ENCODE data around the gene INTS12.

INTS12 gene

GRCh38 chr4:105714932-105715331 is 6.4 kb upstream of the INTS12 start:
- no peak overlapping the region for H3K4me2 ChIP-seq (ENCODE audit: low read length, poor library complexity, severe bottlenecking)
- H3K79me1 ChIP-seq (replicated peaks; ENCODE audit: low read length, poor library complexity, severe bottlenecking) = peaks cover 17% of the 10 kb centered on the region
- no peaks in the 10 kb centered on the region for H3K4me1 ChIP-seq (ENCODE audit: control insufficient read depth, insufficient read depth, low read depth, low read length)
- H3K23ac ChIP-seq (ENCODE audit: low read length in 2 of 2) = no peak overlapping the region
- peak overlapping the region; percentile 45 for H3K27ac ChIP-seq (ENCODE audit: low read length, poor library complexity, severe bottlenecking)
- H3K27me3 ChIP-seq (ENCODE audit: control insufficient read depth in 1 of 2, insufficient read depth in 1 of 2, low read length in 2 of 2) = no peaks in the 10 kb centered on the region
- no peak overlapping the region for H2BK12ac ChIP-seq (ENCODE audit: low read length in 2 of 2)
- H3K9ac ChIP-seq (ENCODE audit: low read length) = peak overlapping the region; percentile 41
- H4K91ac ChIP-seq (ENCODE audit: low read length) = no peak overlapping the region
- no peak overlapping the region for H3K4me3 ChIP-seq (ENCODE audit: insufficient read depth in 1 of 2, low read depth in 1 of 2, low read length in 2 of 2)
- no peaks in the 10 kb centered on the region for H3K9me3 ChIP-seq (ENCODE audit: control insufficient read depth, low read length)
- no peak overlapping the region for H3K14ac ChIP-seq (ENCODE audit: low read length in 2 of 2)
- H3K36me3 ChIP-seq (ENCODE audit: control insufficient read depth in 1 of 2, insufficient read depth in 2 of 2, low read depth in 1 of 2, low read length in 2 of 2) = peaks cover 3 to 5% of the 10 kb centered on the region in 2 experiments
- no peak overlapping the region for H2AFZ ChIP-seq (ENCODE audit: low read depth, low read length)
- H4K8ac ChIP-seq (ENCODE audit: low read length) = no peak overlapping the region
- no peak overlapping the region for H3K18ac ChIP-seq (ENCODE audit: low read depth in 1 of 2, low read length in 2 of 2)
- no peak overlapping the region for H2BK15ac ChIP-seq (ENCODE audit: low read depth, poor library complexity, severe bottlenecking)
- H2AK5ac ChIP-seq (ENCODE audit: low read length, severe bottlenecking) = no peak overlapping the region
- no peak overlapping the region for H3K4ac ChIP-seq (ENCODE audit: low read depth in 1 of 2, low read length in 2 of 2)
- 91% methylated on average over 1 of the region's 1 CpG for WGBS
- no peak overlapping the region for H2BK5ac ChIP-seq (ENCODE audit: low read depth, low read length, poor library complexity, severe bottlenecking)
- no peak overlapping the region for H2BK120ac ChIP-seq (ENCODE audit: low read depth, low read length)
- peak; percentile 26 for DNase-seq

GRCh38 chr4:105714071-105714521 is 5.6 kb upstream of the INTS12 start:
- 87% methylated on average over 5 of the region's 5 CpGs for WGBS

GRCh38 chr4:105712766-105713165 is 4.3 kb upstream of the INTS12 start:
- Histone ChIP-seq H3K23ac (ENCODE audit: low read length in 2 of 2) (no peak overlapping the region), H3K27ac (ENCODE audit: low read length, poor library complexity, severe bottlenecking) (peak overlapping the region; percentile 5), H4K8ac (ENCODE audit: low read length) (no peak overlapping the region), H2AK5ac (ENCODE audit: low read length, severe bottlenecking) (no peak overlapping the region), H3K14ac (ENCODE audit: low read length in 2 of 2) (no peak overlapping the region), H3K4me3 (ENCODE audit: insufficient read depth in 1 of 2, low read depth in 1 of 2, low read length in 2 of 2) (no peak overlapping the region), H3K18ac (ENCODE audit: low read depth in 1 of 2, low read length in 2 of 2) (no peak overlapping the region), H2AFZ (ENCODE audit: low read depth, low read length) (no peak overlapping the region), H2BK12ac (ENCODE audit: low read length in 2 of 2) (no peak overlapping the region), H2BK120ac (ENCODE audit: low read depth, low read length) (no peak overlapping the region), H2BK15ac (ENCODE audit: low read depth, poor library complexity, severe bottlenecking) (no peak overlapping the region), H3K4ac (ENCODE audit: low read depth in 1 of 2, low read length in 2 of 2) (no peak overlapping the region), H3K27me3 (ENCODE audit: control insufficient read depth in 1 of 2, insufficient read depth in 1 of 2, low read length in 2 of 2) (no peaks in the 10 kb centered on the region), H3K36me3 (ENCODE audit: control insufficient read depth in 1 of 2, insufficient read depth in 2 of 2, low read depth in 1 of 2, low read length in 2 of 2) (no peaks in the 10 kb centered on the region), H3K9me3 (ENCODE audit: control insufficient read depth, low read length) (no peaks in the 10 kb centered on the region), H3K79me1 (replicated peaks; ENCODE audit: low read length, poor library complexity, severe bottlenecking) (peaks cover 14% of the 10 kb centered on the region), H4K91ac (ENCODE audit: low read length) (no peak overlapping the region), H3K9ac (ENCODE audit: low read length) (peak overlapping the region; percentile 27), H3K4me1 (ENCODE audit: control insufficient read depth, insufficient read depth, low read depth, low read length) (no peaks in the 10 kb centered on the region), H2BK5ac (ENCODE audit: low read depth, low read length, poor library complexity, severe bottlenecking) (no peak overlapping the region), H3K4me2 (ENCODE audit: low read length, poor library complexity, severe bottlenecking) (no peak overlapping the region)
- no peak for DNase-seq
- 78% methylated on average over 2 of the region's 2 CpGs for WGBS

More at GRCh38 chr4:105714071-105714521, 5.6 kb upstream of the INTS12 start:
- H4K91ac ChIP-seq (ENCODE audit: low read length) = no peak overlapping the region
- H3K9me3 ChIP-seq (ENCODE audit: control insufficient read depth, low read length) = no peaks in the 10 kb centered on the region
- H2BK5ac ChIP-seq (ENCODE audit: low read depth, low read length, poor library complexity, severe bottlenecking) = no peak overlapping the region
- no peak overlapping the region for H2BK120ac ChIP-seq (ENCODE audit: low read depth, low read length)
- peaks cover 16% of the 10 kb centered on the region for H3K79me1 ChIP-seq (replicated peaks; ENCODE audit: low read length, poor library complexity, severe bottlenecking)
- peak overlapping the region; percentile 84 for H3K27ac ChIP-seq (ENCODE audit: low read length, poor library complexity, severe bottlenecking)
- H4K8ac ChIP-seq (ENCODE audit: low read length) = no peak overlapping the region
- no peak overlapping the region for H2AK5ac ChIP-seq (ENCODE audit: low read length, severe bottlenecking)
- peaks cover 1 to 3% of the 10 kb centered on the region in 2 experiments for H3K36me3 ChIP-seq (ENCODE audit: control insufficient read depth in 1 of 2, insufficient read depth in 2 of 2, low read depth in 1 of 2, low read length in 2 of 2)
- H2AFZ ChIP-seq (ENCODE audit: low read depth, low read length) = no peak overlapping the region
- H3K4me3 ChIP-seq (ENCODE audit: insufficient read depth in 1 of 2, low read depth in 1 of 2, low read length in 2 of 2) = peak overlapping the region in 1 of 2 experiments; percentile 32
- no peak overlapping the region for H2BK15ac ChIP-seq (ENCODE audit: low read depth, poor library complexity, severe bottlenecking)
- H3K4me1 ChIP-seq (ENCODE audit: control insufficient read depth, insufficient read depth, low read depth, low read length) = no peaks in the 10 kb centered on the region
- peak overlapping the region; percentile 53 for H3K4me2 ChIP-seq (ENCODE audit: low read length, poor library complexity, severe bottlenecking)
- no peak overlapping the region for H3K23ac ChIP-seq (ENCODE audit: low read length in 2 of 2)
- H3K18ac ChIP-seq (ENCODE audit: low read depth in 1 of 2, low read length in 2 of 2) = no peak overlapping the region
- H3K4ac ChIP-seq (ENCODE audit: low read depth in 1 of 2, low read length in 2 of 2) = no peak overlapping the region
- no peak for DNase-seq
- H3K14ac ChIP-seq (ENCODE audit: low read length in 2 of 2) = no peak overlapping the region
- no peaks in the 10 kb centered on the region for H3K27me3 ChIP-seq (ENCODE audit: control insufficient read depth in 1 of 2, insufficient read depth in 1 of 2, low read length in 2 of 2)
- no peak overlapping the region for H2BK12ac ChIP-seq (ENCODE audit: low read length in 2 of 2)
- peak overlapping the region; percentile 57 for H3K9ac ChIP-seq (ENCODE audit: low read length)

- no peaks in the 10 kb centered on the region for H3K9me3 ChIP-seq (ENCODE audit: control insufficient read depth, low read length)
- no peak overlapping the region for H2BK5ac ChIP-seq (ENCODE audit: low read depth, low read length, poor library complexity, severe bottlenecking)
- no peak overlapping the region for H2BK12ac ChIP-seq (ENCODE audit: low read length in 2 of 2)
- H2AK5ac ChIP-seq (ENCODE audit: low read length, severe bottlenecking) = no peak overlapping the region
- H3K4me3 ChIP-seq (ENCODE audit: insufficient read depth in 1 of 2, low read depth in 1 of 2, low read length in 2 of 2) = no peak overlapping the region
- H2BK120ac ChIP-seq (ENCODE audit: low read depth, low read length) = no peak overlapping the region
- H3K9ac ChIP-seq (ENCODE audit: low read length) = peak overlapping the region; percentile 95
- no peak for DNase-seq
- H3K4me1 ChIP-seq (ENCODE audit: control insufficient read depth, insufficient read depth, low read depth, low read length) = no peaks in the 10 kb centered on the region
- H4K8ac ChIP-seq (ENCODE audit: low read length) = no peak overlapping the region
- no peak overlapping the region for H3K4me2 ChIP-seq (ENCODE audit: low read length, poor library complexity, severe bottlenecking)
- H3K36me3 ChIP-seq (ENCODE audit: control insufficient read depth in 1 of 2, insufficient read depth in 2 of 2, low read depth in 1 of 2, low read length in 2 of 2) = no peaks in the 10 kb centered on the region
- H2BK15ac ChIP-seq (ENCODE audit: low read depth, poor library complexity, severe bottlenecking) = no peak overlapping the region
- no peak overlapping the region for H3K27ac ChIP-seq (ENCODE audit: low read length, poor library complexity, severe bottlenecking)
- 87% methylated on average over 5 of the region's 6 CpGs for WGBS
- H3K27me3 ChIP-seq (ENCODE audit: control insufficient read depth in 1 of 2, insufficient read depth in 1 of 2, low read length in 2 of 2) = no peaks in the 10 kb centered on the region
- no peak overlapping the region for H4K91ac ChIP-seq (ENCODE audit: low read length)
- no peak overlapping the region for H3K18ac ChIP-seq (ENCODE audit: low read depth in 1 of 2, low read length in 2 of 2)
- H3K14ac ChIP-seq (ENCODE audit: low read length in 2 of 2) = no peak overlapping the region
- no peak overlapping the region for H2AFZ ChIP-seq (ENCODE audit: low read depth, low read length)
- peaks cover 9% of the 10 kb centered on the region for H3K79me1 ChIP-seq (replicated peaks; ENCODE audit: low read length, poor library complexity, severe bottlenecking)
- H3K4ac ChIP-seq (ENCODE audit: low read depth in 1 of 2, low read length in 2 of 2) = no peak overlapping the region
- H3K23ac ChIP-seq (ENCODE audit: low read length in 2 of 2) = no peak overlapping the region
Measured at GRCh38 chr4:105710678-105711077, 2.2 kb upstream of the INTS12 start.

Data from mesenchymal stem cell (in vitro differentiated cells and primary cell).